ENCODE data around the gene GJC2. TPM values are rescaled to one million over a fixed set of nuclear protein-coding genes. Genes with fewer than 3 reads are reported as not detected.
"Not testable (repeated sequence)": the region's sequence is repeated elsewhere in the genome, so short reads cannot be mapped to it uniquely, and the experiment has no call there.

GJC2 gene
- total RNA-seq, 1 donor from 2014 or later = 0.50 TPM

DNA sequence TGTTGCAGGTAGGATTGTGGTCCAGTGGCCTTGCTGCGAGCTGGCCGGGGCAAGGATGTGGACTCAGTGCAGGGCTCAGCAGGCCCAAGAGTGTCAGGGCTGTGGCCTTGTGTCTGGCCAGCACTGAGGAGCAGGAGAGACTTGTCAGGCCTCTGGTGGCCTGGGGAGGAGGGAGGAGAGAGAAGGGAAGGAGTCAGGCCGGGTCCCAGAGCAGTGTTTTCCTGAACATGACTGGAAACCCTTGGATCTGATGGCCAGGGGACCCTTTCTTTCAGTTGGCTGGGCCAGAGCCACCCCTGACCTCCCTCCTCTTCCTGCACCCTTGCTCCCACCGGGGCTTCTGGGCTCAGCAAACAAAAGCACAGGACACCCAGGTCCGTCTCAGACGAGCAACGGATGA, 20.9 kb downstream of the GJC2 start:
- ATAC-seq (no peak), DNase-seq (ENCODE audit: low spot score) (no peak)

- DNase-seq (ENCODE audit: low spot score) = no peak
- no peak for ATAC-seq
These were observed 21.6 kb downstream of the GJC2 start for GRCh38 chr1:228171221-228171891.

DNA sequence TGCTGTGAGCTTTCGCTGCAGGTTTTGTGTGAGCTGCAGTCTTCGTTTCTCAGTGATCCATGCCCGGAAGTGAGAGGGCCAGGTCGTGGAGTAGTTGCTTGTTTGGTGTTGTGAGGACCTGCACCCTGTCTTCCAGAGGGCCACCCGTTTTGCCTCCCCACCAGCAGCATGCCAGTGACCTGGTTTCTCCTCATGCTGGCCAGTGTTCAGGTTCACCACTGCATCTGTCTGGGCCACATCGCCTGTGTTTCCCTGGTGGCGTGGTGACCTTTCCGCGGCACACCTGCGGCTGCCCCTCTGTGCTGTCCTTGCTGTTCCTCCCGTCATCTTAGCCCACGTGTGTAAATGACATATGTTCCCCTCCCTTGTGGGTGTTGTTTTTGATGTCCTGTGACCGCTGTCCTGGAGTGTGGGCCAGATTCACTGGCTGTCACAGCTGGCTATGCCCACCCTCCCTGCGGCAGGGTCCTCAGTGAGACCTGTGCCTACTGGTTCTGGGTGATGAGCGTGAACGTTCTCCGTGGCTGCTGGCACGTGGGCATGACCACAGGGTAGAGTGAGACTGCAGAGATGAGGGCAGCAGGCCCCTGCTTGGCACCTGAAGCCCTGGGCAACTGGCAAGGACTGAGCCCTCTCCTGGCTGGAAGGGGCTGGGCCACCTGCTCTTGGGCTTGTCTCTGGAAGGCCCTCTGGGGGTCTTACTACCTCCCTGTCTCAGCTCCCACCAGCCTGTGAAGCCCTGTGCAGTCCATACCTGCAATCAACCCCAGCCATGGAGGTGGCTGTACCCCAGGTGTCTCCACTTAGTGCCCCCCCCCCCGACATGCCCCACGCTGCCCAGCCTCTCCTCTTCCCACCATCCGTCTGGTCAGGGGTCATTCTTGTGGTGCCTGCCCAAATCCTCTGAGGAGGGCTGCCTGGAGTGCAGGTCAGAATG, 23.1 kb downstream of the GJC2 start:
- ATAC-seq (no peak), DNase-seq (ENCODE audit: low spot score) (no peak)

- not testable (repeated sequence) for DNase-seq (ENCODE audit: low spot score)
- ATAC-seq = peak; percentile 23
These were observed 24.1 kb downstream of the GJC2 start for GRCh38 chr1:228173528-228174481.

GRCh38 chr1:228174482-228175315, 25.0 kb downstream of the GJC2 start:
- no peak for DNase-seq (ENCODE audit: low spot score)
- peak; percentile 37 for ATAC-seq

DNA sequence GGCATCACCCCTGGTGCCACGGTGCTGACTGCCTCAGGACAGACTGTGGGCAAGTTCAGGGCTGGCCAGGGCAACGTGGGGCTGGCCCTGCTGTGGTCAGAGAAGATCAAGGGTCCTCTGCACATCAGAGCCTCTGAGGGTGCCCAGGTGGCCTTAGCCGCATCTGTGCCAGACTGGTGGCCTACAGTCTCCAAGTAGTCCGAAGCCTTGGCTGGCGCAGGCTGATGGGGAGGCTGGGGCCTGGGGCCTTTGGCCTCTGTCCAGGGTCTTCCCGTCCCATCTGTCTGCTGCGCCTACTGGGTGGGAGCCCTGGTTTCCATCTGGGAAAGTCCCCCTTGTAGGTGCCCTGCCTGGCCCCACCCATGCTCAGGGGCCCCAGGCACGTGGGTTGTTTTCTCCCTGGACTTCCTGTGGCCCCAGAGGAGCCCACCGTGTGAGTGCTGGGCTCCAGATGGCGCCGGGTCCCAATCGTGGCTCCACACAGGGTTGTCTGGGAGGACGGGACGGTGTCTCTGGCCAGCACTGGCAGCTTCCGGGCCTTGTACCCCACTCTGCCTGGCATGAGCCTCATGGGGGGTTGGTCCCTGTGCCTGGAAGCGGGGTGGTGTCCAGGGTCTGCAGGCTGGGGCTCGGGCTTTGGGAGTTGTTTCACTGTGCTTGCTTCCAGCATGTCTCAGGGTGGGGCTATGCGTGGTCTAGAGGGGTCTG, 25.7 kb downstream of the GJC2 start:
- DNase-seq (ENCODE audit: low spot score) (no peak), ATAC-seq (no peak)

GRCh38 chr1:228176024-228176395, 26.3 kb downstream of the GJC2 start:
- no peak for DNase-seq (ENCODE audit: low spot score)
- no peak for ATAC-seq

- no peak for ATAC-seq
- no peak for DNase-seq (ENCODE audit: low spot score)
These were observed 26.9 kb downstream of the GJC2 start for GRCh38 chr1:228176461-228177182.

- DNase-seq (ENCODE audit: low spot score) (no peak), ATAC-seq (no peak)
These were observed 27.4 kb downstream of the GJC2 start for GRCh38 chr1:228177183-228177475.

GRCh38 chr1:228177721-228178710, 28.3 kb downstream of the GJC2 start:
- no peak for ATAC-seq

DNA sequence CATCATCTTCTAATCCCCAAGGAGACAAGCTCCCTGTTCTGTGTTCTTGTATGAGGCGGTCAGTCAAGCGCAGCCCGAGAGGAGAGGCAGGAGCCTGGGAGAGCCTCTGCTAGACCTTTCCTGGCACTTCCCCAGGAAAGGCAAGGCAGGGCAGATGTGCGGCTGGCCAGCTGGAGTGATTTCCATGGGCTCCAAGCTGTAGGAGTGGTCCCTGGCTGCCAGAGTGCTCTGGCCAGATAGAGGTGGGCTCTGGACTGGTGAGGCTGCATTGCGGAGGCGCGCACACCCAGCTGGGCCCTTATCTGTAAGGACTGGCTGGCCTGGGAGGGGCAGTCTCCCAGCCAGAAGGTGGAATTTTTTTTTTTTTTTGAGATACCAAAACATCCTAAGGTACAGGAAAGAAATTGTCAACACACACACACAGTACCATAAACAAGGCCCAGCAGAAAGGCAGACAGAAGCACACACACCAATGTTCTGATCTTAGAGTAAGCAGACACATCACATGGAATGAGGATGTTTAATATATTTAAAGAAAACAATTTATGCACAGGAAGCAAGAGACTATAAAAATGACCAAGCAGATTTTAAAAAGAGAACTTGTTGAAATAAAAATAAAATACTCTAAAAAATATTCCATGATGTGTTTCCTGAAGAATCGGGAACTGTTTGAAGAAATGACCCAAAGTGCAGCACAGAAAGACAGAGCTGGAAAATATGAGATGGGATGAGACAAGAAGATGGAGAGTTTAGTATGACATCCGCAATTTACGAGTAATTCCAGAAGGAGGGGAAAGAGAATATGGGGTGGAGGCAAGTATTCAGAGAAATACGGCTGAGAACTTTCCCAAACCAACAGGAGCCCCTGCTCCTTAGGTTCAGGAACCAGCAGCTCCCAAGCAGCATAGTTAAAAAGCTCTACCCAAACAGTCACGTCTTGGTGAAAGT, 29.3 kb downstream of the GJC2 start:
- no peak for DNase-seq (ENCODE audit: low spot score)

More at GRCh38 chr1:228177721-228178710, 28.3 kb downstream of the GJC2 start:
- DNase-seq (ENCODE audit: low spot score) = no peak

DNA sequence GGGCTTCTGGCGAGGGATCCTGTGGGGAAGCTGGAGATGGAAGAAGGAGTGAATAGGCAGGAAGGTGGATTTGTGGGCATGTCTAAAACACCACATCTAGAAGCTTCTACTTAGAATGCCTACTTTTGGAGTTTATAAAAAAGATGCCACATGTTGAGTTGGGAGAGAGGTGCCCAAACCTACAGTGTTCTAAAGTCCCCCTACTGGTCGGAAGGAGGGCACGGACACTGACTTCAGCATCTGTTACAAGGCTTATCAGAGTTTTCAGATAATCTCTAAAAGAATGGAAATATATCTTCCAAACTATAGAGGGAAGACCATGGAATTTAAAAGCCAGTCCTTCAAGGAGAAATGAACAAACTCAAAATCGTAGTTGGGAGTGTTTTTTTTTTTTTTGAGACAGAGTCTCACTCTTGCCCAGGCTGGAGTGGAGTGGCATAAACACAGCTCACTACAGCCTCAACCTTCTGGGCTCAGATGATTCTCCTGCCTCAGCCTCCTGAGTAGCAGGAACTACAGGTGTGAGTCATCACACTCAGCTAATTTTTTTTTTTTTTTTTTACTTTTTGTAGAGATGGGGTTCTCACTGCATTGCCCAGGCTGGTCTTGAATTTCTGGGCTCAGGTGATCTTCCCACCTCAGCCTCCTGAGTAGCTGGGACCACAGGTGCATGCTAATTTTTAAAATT, 30.7 kb downstream of the GJC2 start:
- no peak for DNase-seq (ENCODE audit: low spot score)
- ATAC-seq = peak; percentile 27

More for the DNA sequence above, 29.3 kb downstream of the GJC2 start:
- no peak for ATAC-seq

DNA sequence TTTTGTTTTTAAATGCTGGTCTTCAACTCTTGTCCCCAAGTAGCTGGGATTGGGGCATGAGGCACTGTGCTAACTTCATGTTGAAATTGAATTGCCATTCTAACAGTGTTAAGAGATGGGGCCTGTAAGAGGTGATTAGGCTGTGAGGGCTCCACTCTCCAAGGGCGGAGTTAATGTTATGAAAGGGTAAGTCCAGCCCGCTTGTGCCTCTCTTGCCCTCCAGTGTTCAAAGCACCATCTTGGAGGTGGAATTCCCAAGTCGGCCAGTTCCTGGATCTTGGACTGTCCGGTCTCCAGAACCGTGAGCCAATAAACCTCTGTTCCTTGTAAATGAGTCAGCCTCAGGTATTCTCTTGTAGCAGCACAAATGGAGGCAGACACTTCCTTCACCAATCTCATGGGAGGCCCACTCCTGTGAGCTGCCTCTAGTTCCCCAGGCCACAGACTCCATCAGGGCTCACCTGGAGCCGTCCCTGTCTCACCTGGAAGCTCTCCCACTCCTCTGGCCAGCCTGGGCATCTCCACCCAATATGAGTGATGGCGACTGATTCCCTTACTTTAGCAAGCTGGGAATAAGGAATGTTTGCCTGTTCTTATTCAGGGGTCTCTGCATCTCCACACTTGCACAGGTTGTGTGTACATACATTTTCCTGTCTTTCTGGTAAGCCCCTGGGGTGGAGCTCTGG, 31.4 kb downstream of the GJC2 start:
- ATAC-seq = no peak
- no peak for DNase-seq (ENCODE audit: low spot score)

DNA sequence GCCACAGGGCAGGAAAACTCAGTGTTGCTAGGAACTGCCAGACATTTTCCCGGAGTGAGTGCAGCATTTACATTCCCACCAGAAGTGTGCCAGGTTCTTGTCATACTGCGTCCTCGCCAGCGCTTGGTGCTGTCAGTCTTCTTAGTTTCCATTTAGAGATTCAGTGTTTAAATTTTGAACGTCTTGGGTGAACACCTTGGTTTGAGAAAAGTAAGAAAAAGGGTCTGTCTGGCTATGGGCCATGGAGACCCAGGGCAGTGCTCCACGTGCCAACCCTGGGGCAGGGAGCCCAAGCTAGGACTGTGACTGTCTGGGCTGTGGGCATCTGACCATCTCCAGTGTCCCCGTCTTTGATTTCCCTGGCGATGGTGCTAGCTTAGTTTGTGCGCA, 31.9 kb downstream of the GJC2 start:
- ATAC-seq = no peak
- no peak for DNase-seq (ENCODE audit: low spot score)

GRCh38 chr1:228182296-228183030, 32.7 kb downstream of the GJC2 start:
- no peak for DNase-seq (ENCODE audit: low spot score)
- no peak for ATAC-seq
